ENCODE data around the gene MAN1A1.

The MAN1A1 gene

DNA sequence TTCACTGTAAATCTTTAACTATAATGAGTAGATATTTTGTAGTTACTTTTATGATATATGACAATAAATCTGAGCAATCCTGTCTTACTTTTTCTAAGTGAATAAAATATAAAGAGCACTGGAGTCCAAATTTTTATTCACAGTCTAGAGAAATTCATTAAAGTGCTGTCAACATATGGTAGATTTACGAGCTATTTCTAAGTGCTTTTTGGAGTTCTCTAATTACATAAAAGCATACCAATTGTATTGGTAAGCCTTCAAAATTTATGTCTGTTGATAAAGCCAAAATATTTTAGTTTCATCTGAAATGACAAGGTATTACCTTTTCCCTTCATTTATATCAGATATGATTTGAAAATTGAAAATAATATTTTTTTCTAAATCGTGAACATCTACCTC, 75.4 kb downstream of the MAN1A1 start:
- H3K4me3 ChIP-seq (ENCODE audit: low read depth, low read length), result no peak overlapping the region

- H3K4me3 ChIP-seq (ENCODE audit: low read depth, low read length), result no peak overlapping the region
These were observed 76.0 kb downstream of the MAN1A1 start for GRCh38 chr6:119273272-119274196.

- no peak overlapping the region for H3K4me3 ChIP-seq (ENCODE audit: low read depth, low read length)
These were observed 79.0 kb downstream of the MAN1A1 start for GRCh38 chr6:119270545-119270944.

- H3K4me3 ChIP-seq (ENCODE audit: low read depth, low read length), result no peak overlapping the region
These were observed 80.1 kb downstream of the MAN1A1 start for GRCh38 chr6:119269266-119270103.

- H3K4me3 ChIP-seq (ENCODE audit: low read depth, low read length), result no peak overlapping the region
These were observed 82.2 kb downstream of the MAN1A1 start for GRCh38 chr6:119267126-119267905.

- H3K4me3 ChIP-seq (ENCODE audit: low read depth, low read length), result no peak overlapping the region
These were observed 84.6 kb downstream of the MAN1A1 start for GRCh38 chr6:119264854-119265397.

DNA sequence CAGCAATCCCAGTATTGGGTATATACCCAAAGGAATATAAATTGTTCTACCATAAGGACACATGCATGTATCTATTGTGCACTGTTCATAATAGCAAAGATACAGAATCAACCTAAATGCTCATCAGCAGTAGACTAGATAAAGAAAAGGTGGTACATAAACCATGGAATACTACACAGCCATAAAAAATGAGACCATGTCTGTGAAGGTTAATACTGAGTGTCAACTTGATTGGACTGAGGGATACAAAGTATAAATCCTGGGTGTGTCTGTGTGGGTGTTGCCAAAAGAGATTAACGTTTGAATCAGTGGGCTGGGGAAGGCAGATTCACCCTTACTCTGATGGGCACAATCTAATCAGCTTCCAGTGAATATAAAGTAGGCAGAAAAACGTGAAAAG, 86.9 kb downstream of the MAN1A1 start:
- no peak overlapping the region for H3K4me3 ChIP-seq (ENCODE audit: low read depth, low read length)

- H3K4me3 ChIP-seq (ENCODE audit: low read depth, low read length), result no peak overlapping the region
These were observed 87.6 kb downstream of the MAN1A1 start for GRCh38 chr6:119261944-119262284.

DNA sequence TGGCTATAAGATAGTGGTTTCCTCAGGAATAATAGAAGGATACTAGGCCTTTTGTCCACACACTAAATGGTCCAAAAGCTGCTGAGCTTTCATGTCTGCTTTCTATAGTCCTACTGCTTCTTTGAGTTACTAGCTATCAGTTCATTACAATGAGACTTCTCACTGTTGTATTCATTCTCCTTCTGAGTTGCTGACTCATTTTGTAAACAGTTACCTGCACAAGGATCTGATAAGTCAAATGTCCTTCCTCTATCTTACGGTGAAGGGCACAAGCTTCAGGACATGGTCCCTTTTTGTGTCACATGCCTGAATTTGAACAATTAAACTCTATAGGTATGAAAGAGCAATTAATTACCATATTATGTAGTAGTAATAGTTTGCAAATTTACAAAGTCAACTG, 90.5 kb downstream of the MAN1A1 start:
- H3K4me3 ChIP-seq (ENCODE audit: low read depth, low read length), result no peak overlapping the region

- H3K4me3 ChIP-seq (ENCODE audit: low read depth, low read length), result no peak overlapping the region
These were observed 91.8 kb downstream of the MAN1A1 start for GRCh38 chr6:119257726-119258125.

DNA sequence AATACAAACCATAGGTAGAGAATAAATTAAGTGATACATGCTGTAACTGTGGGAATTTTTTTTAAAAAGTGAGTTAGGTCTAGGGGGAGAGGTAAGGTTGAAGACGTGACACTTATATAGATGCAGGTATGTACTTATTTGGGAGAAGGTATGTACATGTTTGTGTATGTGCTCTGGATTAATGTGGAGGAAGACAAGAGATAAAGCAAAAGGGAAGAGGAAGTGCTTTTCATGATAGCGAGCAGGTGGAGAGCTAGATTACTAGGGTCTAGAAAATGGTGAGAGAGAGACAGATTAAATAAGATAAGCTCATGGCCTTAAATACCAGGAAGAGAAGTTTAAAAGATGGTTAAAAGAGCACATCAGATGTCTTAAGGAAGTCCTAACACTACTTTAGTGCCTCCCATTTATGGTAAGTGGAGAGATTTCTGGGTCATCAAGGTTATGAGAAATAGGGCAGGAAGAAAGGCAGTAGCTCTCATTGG, 92.5 kb downstream of the MAN1A1 start:
- H3K4me3 ChIP-seq (ENCODE audit: low read depth, low read length), result no peak overlapping the region

- no peak overlapping the region for H3K4me3 ChIP-seq (ENCODE audit: low read depth, low read length)
These were observed 93.2 kb downstream of the MAN1A1 start for GRCh38 chr6:119256392-119256791.

DNA sequence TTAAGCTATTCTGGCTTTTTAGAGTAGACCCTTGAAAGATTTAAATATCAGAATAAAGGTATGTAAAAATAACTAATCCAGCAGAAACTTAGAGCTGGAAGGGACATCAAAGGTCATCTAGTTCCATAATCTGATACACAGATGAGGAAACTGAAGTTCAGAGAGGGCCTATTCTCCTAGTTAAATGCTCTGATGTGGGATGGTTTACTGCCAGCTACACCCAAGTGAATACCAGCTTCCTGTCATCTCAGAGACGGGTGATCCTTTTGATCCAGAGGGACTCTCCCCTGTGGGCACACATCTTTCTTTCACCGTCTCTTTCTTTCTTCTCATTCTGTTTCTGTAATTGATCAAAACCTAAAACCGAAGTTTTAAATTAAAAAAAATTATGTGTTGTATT, 94.1 kb downstream of the MAN1A1 start:
- no peak overlapping the region for H3K4me3 ChIP-seq (ENCODE audit: low read depth, low read length)

DNA sequence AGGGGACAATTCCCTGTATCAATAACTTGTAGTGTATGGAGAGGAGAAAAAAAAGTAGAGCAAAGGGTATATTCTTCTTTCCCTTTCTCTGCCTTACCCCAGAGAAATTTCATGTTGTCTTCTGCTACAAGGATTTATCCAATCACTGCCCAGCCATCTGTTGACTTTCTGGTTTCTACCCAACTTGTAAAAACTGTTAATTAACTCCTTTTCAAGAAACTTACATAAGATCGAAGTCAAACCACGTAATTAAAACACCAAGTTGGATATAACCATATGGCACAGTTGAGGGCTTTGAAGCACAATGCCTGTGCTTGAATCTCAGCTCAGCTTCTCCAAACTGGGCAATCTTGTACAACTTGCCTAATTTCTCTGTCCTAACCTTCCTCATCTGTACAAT, 99.5 kb downstream of the MAN1A1 start:
- H3K4me3 ChIP-seq (ENCODE audit: low read depth, low read length), result no peak overlapping the region

GRCh38 chr6:119249319-119249718, 100.2 kb downstream of the MAN1A1 start:
- no peak overlapping the region for H3K4me3 ChIP-seq (ENCODE audit: low read depth, low read length)

DNA sequence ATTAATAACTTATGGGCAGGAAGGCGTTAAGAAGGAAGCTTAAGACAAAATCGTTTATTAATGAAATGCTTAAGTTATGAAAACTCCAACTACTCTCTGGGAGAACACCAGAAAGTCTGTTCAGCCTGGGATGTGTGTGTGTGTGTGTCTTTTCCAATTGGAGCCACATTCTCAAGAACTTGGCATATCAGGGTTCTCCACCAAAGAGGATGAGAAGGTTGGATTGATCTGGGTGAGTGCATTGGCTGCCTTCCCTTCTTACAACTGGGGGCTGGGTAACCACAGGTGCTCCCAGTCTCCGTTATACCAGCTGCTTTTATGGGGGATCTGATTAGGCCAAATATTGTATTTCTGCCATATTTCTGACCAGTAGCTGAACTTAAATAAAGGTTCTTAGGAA, 102.1 kb downstream of the MAN1A1 start:
- H3K4me3 ChIP-seq (ENCODE audit: low read depth, low read length), result no peak overlapping the region

DNA sequence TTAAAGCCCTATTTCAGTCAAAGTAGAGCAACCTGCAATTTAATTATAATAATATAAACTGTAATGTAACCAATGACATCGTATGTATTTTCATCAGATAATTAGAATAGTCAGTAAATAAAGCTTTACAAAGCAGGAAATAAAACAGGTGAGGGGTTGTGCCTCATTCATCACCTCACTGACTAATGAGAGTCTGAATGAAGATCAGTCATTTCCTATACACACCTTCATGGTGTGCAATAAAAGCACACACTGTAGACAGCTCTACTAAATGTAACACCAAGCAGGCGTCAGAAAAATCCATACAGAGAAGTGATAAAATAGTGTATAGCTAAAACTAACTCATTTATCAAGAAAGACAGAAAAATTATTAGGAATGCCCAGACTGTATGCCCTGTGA, 105.9 kb downstream of the MAN1A1 start:
- H3K4me3 ChIP-seq (ENCODE audit: low read depth, low read length), result no peak overlapping the region

- no peak overlapping the region for H3K4me3 ChIP-seq (ENCODE audit: low read depth, low read length)
These were observed 106.5 kb downstream of the MAN1A1 start for GRCh38 chr6:119243037-119243436.

- no peak overlapping the region for H3K4me3 ChIP-seq (ENCODE audit: low read depth, low read length)
These were observed 107.8 kb downstream of the MAN1A1 start for GRCh38 chr6:119241540-119242309.

- H3K4me3 ChIP-seq (ENCODE audit: low read depth, low read length), result no peak overlapping the region
These were observed 108.5 kb downstream of the MAN1A1 start for GRCh38 chr6:119241111-119241465.
